Activated effector memory CD4-positive, alpha-beta T cell treated with Interleukin-2 at 50 U/mL for 16 hours (primary cell): Measurements from ENCODE around the gene FRMPD4.
"Not testable (repeated sequence)": the region's sequence is repeated elsewhere in the genome, so short reads cannot be mapped to it uniquely, and the experiment has no call there.

Source experiments
- DNase-seq: peaks from one replicate; pipeline ENCODE4 v3.0.0-alpha.2; 2020

Gene FRMPD4

DNA sequence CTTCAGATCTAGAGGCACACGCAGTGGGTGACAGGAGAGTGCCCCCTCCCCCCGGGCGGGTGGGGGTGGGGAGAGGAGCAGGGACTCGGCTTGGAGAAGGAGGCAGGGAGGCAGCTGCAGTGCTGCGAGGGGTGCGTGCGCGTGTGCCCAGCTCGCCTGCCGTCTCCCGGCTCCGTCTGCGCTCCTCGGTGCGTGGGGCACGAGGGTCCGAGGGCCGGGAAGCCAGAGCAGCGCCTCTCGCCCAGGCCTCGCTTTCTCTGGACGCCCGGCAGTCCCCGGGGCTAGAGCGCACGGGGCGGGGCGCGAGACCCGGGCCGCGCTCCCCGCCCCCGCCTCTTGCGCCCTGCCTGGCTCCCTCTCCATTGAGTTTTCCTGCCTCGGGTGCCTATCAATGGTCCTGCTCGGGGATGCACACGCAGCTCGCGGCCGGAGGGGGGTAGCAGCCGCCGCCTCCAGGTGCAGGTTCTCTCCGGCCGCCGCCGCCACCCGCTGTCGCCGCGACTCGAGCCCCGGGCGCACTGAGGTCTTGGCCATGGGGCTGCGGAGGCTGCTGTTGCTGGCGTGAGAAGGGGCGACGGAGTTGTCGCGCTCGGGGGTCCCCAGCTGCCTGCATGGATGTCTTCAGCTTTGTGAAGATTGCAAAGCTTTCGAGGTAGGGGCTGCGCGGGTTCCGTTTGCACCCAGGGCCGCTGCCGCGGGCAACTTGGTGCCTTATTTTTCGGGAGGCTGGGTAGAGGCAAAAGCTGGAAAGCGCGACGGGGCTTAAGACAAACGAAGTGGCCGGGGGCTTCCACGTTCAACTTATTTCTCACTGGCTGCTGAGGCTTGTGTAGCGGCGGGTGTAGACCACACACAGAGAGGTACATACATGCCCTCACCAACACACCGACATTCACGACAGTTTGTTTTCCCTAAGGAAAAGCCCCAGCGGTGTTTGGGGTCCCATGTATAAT lies at the start of gene FRMPD4:
Gene FRMPD4, plus strand, starts transcription at position 113 of the 953 bp plus-strand sequence. Its CDS starts 499 bp downstream, at position 612.
- DNase-seq: no peak

DNA sequence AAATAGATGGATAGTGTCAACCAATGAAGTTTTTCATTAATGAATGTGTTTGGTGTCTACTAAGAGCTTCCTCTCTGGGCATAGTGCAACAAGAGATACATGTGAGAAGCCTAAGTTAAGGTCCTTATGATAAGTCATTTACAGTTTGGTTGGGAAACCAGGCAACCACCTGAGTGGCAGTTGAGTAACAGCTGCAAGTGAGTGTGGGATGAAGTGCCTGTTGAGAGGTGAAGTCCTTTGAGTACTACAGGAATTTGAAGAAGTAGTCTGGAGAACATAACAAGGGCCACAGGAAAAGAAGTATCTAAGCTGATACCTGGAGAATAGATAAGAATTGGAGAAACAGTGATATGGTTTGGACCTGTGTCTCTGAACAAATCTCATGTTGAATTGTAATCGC lies 48.5 kb upstream of the FRMPD4 start:
- DNase-seq: no peak

DNA sequence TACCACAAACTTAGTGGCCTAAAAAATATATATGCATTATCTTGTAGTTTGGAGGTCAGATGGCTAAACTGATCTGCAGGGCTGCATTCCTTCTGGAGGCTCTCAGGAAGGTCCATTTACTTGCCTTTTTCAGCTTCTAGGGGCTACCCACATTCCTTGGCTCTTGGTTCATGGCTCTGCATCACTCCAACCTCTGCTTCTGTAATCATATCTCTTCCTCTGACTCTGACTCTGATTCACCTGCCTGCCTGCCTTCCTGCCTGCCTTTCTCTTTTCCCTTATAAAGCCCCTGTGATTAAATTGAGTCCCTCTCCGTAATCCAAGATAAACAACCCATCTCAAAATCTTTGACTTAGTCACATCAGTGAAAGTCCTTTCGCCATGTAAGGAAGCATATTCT lies 25.0 kb upstream of the FRMPD4 start:
- DNase-seq: no peak

DNA sequence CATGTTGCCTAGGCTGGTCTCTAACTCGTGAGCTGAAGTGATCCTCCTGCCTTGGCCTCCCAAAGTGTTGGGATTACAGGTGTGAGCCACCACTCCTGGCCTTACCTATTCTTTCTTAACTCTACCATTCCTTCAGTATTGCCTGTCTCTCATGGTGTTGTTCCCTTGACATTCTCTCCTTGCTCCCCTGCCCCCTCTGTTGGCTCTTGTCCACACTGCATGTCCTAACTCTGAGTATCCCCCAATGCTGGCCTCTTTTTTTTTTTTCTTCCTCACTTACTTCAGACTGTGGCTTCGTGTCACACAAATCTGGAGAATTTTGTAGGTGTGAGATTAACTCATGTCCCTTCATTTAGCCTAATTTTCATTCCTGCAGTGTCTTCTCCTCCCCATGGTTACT lies 22.9 kb upstream of the FRMPD4 start:
- no peak for DNase-seq

DNA sequence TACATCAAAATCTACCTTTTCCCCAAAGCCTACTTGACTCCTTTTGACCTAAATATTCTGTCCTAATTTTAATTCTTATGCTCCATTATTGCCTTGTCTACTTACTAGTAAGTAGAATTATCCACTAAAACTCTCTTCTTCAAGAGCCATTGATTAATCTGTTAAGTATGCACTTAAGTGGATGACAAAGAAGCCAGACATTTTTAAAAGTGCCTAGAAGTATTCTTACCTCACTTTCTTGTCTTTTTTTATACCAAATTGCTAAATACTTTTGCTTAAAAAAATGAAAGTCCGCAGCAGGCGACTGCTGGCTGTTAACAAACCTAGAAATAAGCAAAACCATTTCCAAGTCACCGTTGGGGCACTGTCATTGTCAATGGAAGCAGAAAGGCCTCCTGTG lies 20.1 kb upstream of the FRMPD4 start:
- DNase-seq: no peak

DNA sequence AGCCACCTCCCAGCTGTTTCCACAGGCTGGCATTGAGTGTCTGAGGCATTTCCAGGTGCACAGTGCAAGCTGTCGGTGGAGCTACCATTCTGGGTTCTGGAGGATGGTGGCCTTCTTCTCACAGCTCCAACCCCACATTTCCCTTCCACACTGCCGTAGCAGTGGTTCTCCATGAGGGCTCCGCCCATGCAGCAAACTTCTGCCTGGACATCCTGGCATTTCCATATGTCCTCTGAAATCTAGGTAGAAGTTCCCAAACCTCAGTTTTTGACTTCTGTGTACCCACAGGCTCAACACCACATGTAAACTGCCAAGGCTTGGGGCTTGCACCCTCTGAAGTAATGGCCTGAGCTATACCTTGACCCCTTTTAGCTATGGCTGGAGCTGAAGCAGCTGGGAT lies 10.3 kb upstream of the FRMPD4 start:
- no peak for DNase-seq

DNA sequence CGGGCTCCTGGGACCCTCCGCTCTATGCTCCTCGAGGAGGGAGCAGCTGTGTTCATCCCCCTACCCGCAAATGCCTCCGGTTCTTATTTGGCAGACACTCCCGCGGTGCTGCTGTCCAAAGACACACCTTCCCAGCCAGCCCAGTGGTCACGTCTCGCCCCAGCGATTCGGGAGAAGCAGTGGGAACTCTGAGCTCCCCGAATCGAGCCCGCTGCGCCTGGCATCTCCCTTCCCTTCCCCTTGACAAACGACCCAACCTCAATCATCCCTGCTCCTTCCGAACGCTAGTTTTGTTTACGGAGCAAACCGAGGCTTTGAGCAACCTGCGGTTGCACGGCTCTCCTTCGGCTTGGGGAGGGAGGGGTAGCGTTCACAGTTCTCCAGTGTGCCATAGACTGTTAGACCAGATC lies 317 bp upstream of the FRMPD4 start:
- no peak for DNase-seq

DNA sequence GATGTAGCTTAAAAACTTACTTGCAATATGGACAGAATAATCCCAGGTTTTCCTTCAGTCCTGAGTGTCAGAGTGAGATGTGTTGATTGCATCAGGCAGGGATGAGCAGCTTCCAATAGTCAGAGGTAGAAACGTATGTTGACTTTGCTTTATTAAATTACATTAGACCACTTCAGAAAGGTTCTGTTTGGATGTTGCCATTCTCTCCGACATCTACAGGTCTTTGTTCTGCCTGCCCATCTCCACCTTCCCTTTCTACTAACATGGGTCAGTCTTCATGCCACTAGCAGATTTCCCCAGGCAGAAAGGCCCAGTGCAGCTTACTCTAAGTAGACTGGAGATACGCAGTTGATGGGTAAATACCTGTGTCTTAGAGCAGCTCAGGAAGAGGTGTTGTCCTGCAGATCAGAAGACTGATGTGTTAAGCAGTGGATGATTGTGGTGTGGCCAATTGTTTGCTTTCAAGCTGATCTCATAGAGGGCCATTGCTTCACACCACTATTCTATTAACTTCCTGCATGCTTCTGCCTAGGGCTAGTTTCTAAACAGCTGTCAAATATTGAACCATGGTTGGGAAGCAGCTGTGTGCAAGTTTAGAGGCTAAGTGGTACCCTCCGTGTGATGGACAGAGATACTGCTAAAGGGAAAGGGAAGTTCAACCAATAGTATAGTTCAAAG lies 1.8 kb downstream of the FRMPD4 start:
- DNase-seq: no peak

DNA sequence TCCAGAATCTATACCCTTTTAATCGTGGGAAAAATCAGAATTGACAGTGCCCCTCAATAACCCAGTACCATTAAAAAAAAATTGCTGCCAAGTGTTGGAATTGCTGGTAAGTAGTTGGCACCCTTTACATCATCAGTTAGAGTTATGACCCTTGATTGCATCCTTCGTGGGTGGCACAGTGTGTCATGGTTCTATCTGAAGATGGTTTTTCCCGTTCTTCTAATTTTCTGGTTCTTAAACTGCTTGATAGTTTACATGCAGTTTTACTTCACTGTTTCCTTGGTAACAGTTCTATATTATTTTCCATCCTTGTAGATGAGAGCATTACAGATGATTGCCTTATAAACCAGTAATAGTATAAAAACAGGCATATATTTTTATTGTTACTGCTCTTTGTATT lies 3.2 kb downstream of the FRMPD4 start:
- no peak for DNase-seq

DNA sequence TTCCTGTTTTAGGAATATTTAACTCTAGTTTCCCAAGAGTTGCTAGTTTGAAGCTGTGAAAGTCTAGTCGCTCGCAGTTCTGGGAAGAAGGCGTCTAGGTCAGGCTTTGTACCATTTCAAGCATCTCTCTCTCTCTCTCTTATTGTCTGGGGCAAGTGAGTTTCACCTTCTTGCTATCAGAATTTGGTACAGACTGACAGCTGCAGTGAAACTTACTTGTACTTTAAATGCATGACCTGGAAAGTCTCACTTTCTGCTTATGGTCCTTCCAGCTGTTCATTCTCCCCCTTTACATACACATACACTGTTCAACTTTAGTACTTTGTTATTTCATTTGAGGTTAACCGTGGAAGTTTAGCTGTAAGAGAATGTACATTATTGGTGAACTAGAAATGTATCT lies 4.4 kb downstream of the FRMPD4 start:
- no peak for DNase-seq

DNA sequence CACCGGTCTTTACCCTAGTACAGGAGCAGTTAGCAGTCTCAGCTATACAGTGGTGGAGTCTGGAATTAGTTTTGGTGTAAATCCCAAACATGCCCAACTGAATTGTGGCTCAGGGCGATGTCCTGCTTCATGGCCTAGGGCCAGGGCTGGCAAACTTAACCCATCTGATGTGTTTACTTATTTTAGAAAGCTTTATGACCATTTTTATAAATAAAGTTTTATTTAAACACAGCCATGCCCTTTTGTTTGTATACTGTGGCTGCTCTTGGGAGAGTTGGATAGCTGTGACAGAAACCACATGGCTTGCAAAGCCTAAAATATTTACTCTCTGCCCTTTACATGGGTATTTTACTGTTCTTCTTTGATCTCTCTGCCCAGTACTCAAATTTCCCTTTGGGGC lies 7.1 kb downstream of the FRMPD4 start:
- DNase-seq: no peak

DNA sequence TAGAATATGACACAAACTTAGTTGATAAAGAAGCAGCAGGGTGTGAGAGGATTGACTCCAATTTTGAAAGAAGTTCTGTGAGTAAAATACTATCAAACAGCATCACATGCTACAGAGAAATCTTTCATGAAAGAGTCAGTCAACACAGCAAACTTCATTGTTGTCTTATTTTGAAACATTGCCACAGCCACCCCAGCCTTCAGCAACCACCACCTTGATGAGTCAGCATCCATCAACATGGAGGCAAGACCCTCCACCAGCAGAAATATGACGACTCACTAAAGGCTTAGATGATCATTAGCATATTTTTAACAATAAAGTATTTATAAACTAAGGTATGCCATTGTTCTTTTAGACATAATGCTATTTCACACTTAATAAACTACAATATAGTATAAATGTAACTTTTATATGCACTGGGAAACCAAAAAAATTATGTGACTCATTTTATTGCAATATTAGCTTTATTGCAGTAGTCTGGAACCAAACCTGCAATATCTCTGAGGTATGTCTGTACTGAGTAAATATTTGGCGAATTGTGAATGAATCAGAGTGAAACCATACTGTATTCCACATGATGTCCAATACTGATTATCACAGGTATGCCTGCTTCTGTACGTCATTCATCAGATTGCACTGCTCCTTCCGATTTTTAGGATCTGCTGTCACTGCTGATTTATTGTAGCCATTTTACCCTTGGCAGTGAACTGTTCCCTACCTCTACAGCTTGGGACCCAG lies 11.6 kb downstream of the FRMPD4 start:
- no peak for DNase-seq

DNA sequence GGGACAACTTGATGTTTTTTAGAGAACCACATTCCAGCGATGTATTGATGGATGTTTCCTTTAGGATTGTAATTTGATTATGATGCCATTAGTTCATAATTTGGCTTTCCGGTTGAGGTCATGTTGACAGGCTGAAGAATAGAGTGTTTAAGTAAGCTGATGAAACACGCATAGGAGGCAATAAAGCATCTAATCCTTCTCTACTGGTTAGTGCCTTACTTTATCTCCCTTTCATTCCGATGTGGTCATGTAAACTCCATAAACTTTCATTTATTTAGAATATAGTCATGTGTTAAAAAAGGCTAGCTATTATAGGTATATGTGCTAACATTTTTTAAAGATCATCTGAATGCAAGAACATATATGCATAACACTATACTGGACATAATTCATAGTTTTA lies 15.0 kb downstream of the FRMPD4 start:
- DNase-seq: no peak

DNA sequence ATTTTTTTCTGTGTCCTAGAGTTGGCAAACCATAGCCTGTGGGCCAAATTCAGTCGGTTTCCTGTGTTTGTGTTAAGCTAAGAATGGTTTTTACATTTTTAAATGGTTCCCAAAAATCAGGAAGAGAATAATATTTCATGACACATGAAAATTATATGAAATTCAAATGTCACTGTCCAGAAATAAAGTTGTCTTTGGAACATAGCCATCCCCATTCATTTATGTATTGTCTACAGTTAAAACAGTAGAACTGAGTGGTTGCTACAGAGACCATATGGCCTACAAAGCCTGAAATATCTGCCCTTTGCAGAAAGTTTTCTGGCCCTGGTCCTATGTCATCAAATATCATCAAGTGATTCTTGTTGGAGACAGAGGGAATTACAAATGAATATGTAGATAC lies 15.5 kb downstream of the FRMPD4 start:
- DNase-seq: no peak

DNA sequence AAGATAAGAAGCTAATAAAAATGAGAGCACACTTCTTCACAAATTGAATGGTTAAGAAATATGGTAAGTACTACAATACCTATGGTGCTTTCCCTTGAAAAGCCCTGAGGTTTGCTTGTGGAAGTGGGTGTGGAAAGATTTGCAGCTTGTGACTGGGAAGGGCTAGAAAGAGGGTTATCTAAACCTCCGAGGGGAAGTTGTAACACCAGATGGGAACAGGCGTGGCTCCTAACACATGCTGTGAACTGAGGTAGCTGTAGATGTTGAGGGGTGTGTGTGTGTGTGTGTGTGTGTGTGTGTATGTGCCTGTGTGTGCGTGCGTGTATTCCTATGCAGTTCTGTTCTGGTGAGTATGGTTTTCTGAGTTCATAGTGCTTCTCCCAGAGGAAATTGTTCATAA lies 21.5 kb downstream of the FRMPD4 start:
- DNase-seq: no peak

DNA sequence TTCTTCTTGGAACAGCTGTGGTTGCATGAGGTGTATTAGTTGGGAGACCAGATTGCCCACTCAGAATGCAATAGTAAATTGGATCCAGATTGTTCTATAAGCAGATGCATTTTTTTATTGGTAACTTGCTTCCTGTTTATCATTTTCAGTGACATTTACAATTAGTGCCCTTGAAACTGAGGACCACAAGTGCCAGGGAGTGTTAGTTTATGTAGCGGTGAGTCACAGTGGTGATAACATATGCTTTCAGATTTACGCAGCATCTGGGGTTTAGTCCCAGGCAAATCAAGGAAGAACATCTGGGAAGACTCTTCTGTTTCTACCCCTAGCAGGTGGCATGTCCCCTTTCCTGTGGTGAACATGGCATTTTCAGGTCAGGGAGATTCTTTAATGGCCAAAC lies 24.1 kb downstream of the FRMPD4 start:
- no peak for DNase-seq

DNA sequence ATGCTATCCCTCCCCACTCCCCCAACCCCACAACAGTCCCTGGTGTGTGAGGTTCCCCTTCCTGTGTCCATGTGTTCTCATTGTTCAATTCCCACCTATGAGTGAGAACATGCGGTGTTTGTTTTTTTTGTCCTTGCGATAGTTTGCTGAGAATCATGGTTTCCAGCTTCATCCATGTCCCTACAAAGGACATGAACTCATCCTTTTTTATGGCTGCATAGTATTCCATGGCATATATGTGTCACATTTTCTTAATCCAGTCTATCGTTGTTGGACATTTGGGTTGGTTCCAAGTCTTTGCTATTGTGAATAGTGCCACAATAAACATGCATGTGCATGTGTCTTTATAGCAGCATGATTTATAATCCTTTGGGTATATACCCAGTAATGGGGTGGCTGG lies 25.9 kb downstream of the FRMPD4 start:
- not testable (repeated sequence) for DNase-seq

DNA sequence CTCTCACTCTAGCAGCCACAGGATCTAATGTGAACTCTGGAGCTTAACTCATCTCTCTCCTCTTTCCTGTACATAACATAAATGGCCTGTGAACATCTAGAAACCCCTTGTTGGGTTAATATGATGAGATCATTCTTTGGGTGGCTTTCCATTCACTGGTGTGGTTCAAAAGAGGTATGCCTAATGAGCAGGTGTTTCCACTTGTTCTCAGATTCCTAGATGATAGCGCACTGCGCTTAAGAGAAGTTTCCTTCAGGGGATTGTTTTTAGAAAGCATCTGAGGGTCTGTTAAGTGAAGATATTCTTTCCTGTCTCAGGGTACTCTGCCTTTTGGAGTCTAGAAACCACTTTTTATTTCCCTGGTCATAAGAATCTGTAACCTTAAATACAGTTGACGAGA lies 32.5 kb downstream of the FRMPD4 start:
- no peak for DNase-seq

DNA sequence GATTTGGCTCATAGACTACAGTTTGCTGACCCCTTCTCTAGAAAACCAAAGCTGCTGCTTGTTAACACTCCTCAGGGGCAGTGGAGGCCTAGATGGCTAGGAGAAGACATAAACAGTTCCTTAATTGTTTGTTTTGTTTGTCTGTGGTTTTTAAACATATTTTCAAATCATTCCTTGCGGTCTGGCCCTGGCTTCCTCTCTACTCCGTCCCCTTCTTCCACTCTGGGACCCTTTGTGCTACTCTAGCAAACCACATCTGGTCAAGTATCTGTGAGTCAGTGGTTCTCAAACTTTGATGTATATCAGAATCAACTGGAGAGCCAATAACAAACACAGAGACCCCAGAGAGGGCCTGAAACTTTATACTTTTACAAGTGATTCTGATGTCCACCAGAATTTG lies 36.1 kb downstream of the FRMPD4 start:
- DNase-seq: no peak

DNA sequence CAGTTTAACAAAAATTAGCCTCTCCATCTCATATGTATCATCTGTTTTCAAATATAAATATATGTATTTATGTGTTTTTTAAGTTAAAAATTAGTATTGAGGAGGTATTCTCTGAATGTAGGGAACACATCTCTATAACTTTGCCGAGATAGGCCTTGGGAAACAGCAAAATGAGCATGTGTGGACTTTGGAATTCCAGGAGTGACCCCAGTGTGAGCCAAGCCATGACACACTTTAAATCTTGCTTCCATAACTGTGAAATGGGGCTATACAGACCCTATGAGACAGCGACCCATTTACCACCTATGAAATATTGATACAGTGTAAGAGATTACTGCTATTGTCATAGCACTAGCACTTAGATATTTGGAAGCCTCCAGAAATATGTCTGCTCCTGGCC lies 58.8 kb downstream of the FRMPD4 start:
- DNase-seq: no peak

DNA sequence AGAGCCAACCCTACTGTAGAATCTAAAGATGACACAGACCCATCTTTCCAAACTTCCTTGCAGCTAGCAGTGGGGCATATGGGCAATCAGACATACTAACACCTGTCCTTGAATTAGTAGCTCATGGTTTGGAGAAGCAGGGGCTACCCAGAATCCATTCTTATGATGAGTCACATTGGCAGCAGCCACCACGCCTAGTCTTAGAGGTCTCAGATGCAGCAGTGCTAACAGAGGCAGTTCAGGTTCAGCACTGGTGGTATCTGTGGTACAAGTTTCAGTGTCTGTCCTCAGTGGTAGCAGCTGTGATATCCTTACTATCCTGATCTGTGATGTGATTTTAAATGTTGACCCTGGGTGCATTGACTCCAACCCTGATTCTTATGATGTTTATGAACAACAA lies 68.1 kb downstream of the FRMPD4 start:
- no peak for DNase-seq

DNA sequence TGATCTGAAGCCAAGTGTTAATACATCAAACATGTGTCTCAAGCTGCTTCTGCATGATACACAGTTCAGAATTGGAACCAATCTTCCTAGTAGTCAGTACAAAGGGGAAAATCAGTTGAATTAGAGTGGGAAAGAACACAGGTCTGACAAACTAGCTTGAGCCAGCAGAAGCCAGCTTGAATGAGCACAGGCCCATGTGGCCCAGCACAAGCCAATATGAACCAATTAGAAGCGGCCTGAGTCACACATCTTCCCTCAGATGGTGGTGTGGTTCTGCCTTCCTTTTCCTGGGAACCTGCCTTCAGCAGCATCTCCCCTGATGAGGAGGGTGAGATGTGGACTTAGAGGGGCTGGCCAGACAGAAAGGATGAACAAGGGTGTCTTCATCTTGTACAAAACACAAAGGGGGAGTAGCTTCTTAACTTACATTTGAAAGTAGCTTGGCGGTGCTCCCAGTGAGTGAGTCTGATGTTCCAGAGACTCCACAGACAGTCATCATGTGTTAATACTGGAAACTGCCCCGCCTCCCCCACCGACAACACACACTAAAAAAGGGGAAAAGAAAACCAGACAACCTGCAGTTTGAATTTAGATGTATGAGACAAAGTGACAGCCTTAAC lies 72.0 kb downstream of the FRMPD4 start:
- DNase-seq: no peak

DNA sequence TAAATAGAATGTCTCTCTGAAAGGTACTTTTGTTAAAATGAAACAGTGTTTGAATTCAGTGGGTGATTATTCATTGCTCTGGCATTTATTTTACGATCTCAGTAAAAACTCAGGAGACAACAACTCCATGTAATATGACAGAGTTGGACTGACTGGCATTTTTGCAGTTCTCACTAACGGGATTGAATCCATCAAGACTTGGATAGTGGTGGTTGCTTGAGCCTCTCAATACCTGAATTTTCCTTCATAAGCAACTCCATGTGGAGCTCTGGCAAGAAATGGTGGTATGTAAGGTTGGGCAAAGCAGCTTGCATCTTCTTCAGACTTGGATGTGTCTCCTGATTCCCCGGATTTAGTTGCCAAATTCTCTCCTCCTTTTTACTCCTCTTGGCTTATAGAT lies 72.7 kb downstream of the FRMPD4 start:
- DNase-seq: no peak
